COLO829 (cell line): Measurements from ENCODE around the gene FRK.

Experiments used
- DNase-seq: peaks from one replicate; pipeline ENCODE4 v3.0.0; 2012; ENCODE audit warnings: low spot score

The FRK gene

GRCh38 chr6:116033687-116034303 lies 26.9 kb downstream of the FRK start:
- no peak for DNase-seq

GRCh38 chr6:116030770-116031169 lies 29.9 kb downstream of the FRK start:
- DNase-seq, result no peak

- no peak for DNase-seq
Observed at GRCh38 chr6:116029535-116029934, 31.2 kb downstream of the FRK start.

GRCh38 chr6:116028233-116028632 lies 32.5 kb downstream of the FRK start:
- no peak for DNase-seq

GRCh38 chr6:116027801-116028200 lies 32.9 kb downstream of the FRK start:
- DNase-seq, result no peak

- DNase-seq, result no peak
Observed at GRCh38 chr6:116025405-116025804, 35.3 kb downstream of the FRK start.

GRCh38 chr6:116022841-116023445 lies 37.7 kb downstream of the FRK start:
- DNase-seq, result no peak

GRCh38 chr6:116020738-116021137 lies 40.0 kb downstream of the FRK start:
- no peak for DNase-seq

GRCh38 chr6:116019428-116019827 lies 41.3 kb downstream of the FRK start:
- no peak for DNase-seq

GRCh38 chr6:116018976-116019375 lies 41.7 kb downstream of the FRK start:
- no peak for DNase-seq

- no peak for DNase-seq
Observed at GRCh38 chr6:116017546-116018295, 43.0 kb downstream of the FRK start.

- no peak for DNase-seq
Observed at GRCh38 chr6:116016846-116017545, 43.7 kb downstream of the FRK start.

GRCh38 chr6:116015983-116016382 lies 44.7 kb downstream of the FRK start:
- DNase-seq, result no peak

- DNase-seq, result no peak
Observed at GRCh38 chr6:116015561-116015960, 45.1 kb downstream of the FRK start.

GRCh38 chr6:116012951-116013350 lies 47.7 kb downstream of the FRK start:
- no peak for DNase-seq

GRCh38 chr6:116012471-116012949 lies 48.2 kb downstream of the FRK start:
- no peak for DNase-seq

GRCh38 chr6:116011520-116011919 lies 49.2 kb downstream of the FRK start:
- DNase-seq, result no peak

- DNase-seq, result peak; percentile 13
Observed at GRCh38 chr6:116010790-116011401, 49.8 kb downstream of the FRK start.

- no peak for DNase-seq
Observed at GRCh38 chr6:116010386-116010785, 50.3 kb downstream of the FRK start.

- DNase-seq, result no peak
Observed at GRCh38 chr6:116008470-116009243, 52.0 kb downstream of the FRK start.
